Activated naive CD8-positive, alpha-beta T cell treated with anti-CD3 and anti-CD28 coated beads, Interleukin-2, amount 50 U/mL, for 24 hours (primary cell): ENCODE results near the gene INPP4B.
"Not testable (repeated sequence)": the region's sequence is repeated elsewhere in the genome, so short reads cannot be mapped to it uniquely, and the experiment has no call there.

Source experiments
- ATAC-seq: fragments of 150-1000 bp; cut with Tn5 transposase; one replicate; pipeline ENCODE4 v1.10.0; 2021
- DNase-seq: peaks from one replicate; pipeline ENCODE4 v3.0.0; 2021
- H3K27ac Mint-ChIP-seq: one replicate; pipeline ENCODE4 v1.8.0; 2021; ENCODE audit warnings: mild to moderate bottlenecking, mixed read lengths
- H3K27me3 Mint-ChIP-seq: one replicate; pipeline ENCODE4 v1.8.0; 2021; ENCODE audit warnings: mixed read lengths
- H3K36me3 Mint-ChIP-seq: one replicate; pipeline ENCODE4 v1.8.0; 2021; ENCODE audit warnings: low read depth, mixed read lengths
- H3K4me1 Mint-ChIP-seq: one replicate; pipeline ENCODE4 v1.8.0; 2021; ENCODE audit warnings: mixed read lengths
- H3K4me3 Mint-ChIP-seq: one replicate; pipeline ENCODE4 v1.8.0; 2021; ENCODE audit warnings: mild to moderate bottlenecking, moderate library complexity, mixed read lengths
- H3K9me3 Mint-ChIP-seq: one replicate; pipeline ENCODE4 v1.8.0; 2021; ENCODE audit warnings: mixed read lengths

INPP4B gene

DNA sequence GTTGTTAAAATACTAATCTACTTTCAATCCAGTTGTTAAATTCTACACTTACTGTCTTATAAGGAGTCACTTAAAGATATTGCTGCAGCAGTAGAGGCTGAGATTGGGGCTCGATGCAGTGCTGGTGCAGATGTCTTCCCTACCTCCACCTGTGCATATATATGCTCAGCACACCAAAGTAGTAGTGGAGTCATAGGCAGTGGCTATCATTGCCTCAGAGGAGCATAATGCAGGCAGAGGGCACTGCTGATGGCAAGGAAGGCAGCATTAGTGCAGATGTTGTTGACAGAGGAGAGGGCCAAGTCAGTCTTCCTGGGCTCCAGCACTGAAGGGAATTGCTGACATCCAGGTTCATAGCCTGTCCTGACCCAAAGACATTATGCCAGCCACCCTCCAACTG is 35.1 kb downstream of the INPP4B start:
- Mint-ChIP-seq H3K4me3 (no peak overlapping the region), H3K36me3 (no peaks in the 10 kb centered on the region), H3K27me3 (no peaks in the 10 kb centered on the region), H3K27ac (no peak overlapping the region), H3K4me1 (peaks cover 7% of the 10 kb centered on the region), H3K9me3 (no peaks in the 10 kb centered on the region)
- DNase-seq (no peak), ATAC-seq (no peak)

GRCh38 chr4:142809559-142809958 is 36.5 kb downstream of the INPP4B start:
- no peak overlapping the region for H3K27ac Mint-ChIP-seq
- DNase-seq: no peak
- H3K4me1 Mint-ChIP-seq: no peaks in the 10 kb centered on the region
- H3K27me3 Mint-ChIP-seq: no peaks in the 10 kb centered on the region
- no peak for ATAC-seq
- H3K4me3 Mint-ChIP-seq: no peak overlapping the region
- H3K36me3 Mint-ChIP-seq: no peaks in the 10 kb centered on the region
- no peaks in the 10 kb centered on the region for H3K9me3 Mint-ChIP-seq

DNA sequence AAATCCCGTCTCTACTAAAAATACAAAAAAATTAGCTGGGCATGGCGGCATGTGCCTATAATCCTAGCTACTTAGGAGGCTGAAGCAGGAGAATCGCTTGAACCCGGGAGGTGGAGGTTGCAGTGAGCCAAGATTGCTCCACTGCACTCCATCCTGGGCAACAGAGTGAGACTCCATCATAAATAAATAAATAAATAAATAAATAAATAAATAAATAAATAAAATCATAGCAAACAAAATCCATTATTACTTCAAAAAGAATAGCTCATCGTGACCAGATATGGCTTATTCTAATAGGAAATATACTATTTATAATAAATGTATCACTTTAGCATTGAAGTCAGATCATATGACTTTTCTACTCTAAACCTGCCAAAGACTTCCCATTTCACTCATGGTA is 42.2 kb downstream of the INPP4B start:
- DNase-seq, H3K27me3 Mint-ChIP-seq, ATAC-seq, H3K36me3 Mint-ChIP-seq, H3K27ac Mint-ChIP-seq, H3K9me3 Mint-ChIP-seq, H3K4me3 Mint-ChIP-seq: not testable (repeated sequence)
- H3K4me1 Mint-ChIP-seq: peaks cover 15% of the 10 kb centered on the region

- DNase-seq (no peak), ATAC-seq (peak; percentile 93)
- no peak overlapping the region for H3K4me3 Mint-ChIP-seq
- H3K36me3 Mint-ChIP-seq: no peaks in the 10 kb centered on the region
- H3K9me3 Mint-ChIP-seq: no peaks in the 10 kb centered on the region
- H3K4me1 Mint-ChIP-seq: peaks cover 15% of the 10 kb centered on the region
- H3K27ac Mint-ChIP-seq: peak overlapping the region; percentile 20
- H3K27me3 Mint-ChIP-seq: no peaks in the 10 kb centered on the region
These were observed 44.1 kb downstream of the INPP4B start for GRCh38 chr4:142801966-142802365.

DNA sequence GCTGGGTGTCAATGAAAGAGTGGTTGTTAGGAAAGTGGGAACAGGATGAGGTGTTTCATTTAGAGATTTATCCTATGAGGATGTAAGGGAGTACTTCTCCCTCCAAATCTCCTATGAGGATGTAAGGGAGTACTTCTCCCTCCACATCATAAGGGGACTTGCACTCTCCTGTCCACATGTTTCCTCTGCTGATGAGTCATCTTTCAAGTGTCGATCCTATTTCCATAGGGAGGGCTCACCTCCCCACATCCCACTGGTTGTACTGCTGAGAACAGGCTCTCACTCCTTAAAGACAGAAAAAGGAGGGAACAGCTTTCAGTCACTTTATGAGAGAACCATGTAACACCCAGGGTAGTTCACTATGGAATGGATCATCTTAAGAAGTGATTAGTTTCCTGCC is 65.0 kb downstream of the INPP4B start:
- no peaks in the 10 kb centered on the region for H3K4me1 Mint-ChIP-seq
- H3K36me3 Mint-ChIP-seq: no peaks in the 10 kb centered on the region
- H3K27ac Mint-ChIP-seq: no peak overlapping the region
- no peaks in the 10 kb centered on the region for H3K9me3 Mint-ChIP-seq
- no peak for DNase-seq
- ATAC-seq: no peak
- no peak overlapping the region for H3K4me3 Mint-ChIP-seq
- H3K27me3 Mint-ChIP-seq: peaks cover 4% of the 10 kb centered on the region

GRCh38 chr4:142778900-142779299 is 67.2 kb downstream of the INPP4B start:
- Mint-ChIP-seq H3K4me1 (no peaks in the 10 kb centered on the region), H3K4me3 (no peak overlapping the region), H3K36me3 (no peaks in the 10 kb centered on the region), H3K9me3 (no peaks in the 10 kb centered on the region), H3K27me3 (peaks cover 4% of the 10 kb centered on the region), H3K27ac (no peak overlapping the region)
- DNase-seq: no peak
- ATAC-seq: no peak

DNA sequence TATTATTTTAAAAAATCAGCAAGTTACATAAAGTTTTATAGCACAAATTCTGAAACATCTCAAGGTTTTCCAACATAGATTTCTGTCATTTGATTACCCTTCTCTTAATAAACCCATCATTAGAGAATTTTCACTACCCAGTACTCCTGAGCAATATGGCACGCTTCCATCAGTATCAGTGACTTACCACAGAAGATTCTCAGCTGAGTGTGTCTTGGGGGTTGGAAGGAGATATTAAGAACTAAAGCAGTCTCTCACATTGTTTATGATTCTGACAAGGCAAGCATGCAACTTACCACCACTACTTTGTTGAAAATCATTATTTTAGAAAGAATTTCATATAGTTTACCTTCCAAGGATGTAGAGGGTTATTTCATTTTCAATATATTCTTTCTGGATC is 67.7 kb downstream of the INPP4B start:
- no peak overlapping the region for H3K27ac Mint-ChIP-seq
- no peaks in the 10 kb centered on the region for H3K36me3 Mint-ChIP-seq
- DNase-seq: no peak
- H3K9me3 Mint-ChIP-seq: no peaks in the 10 kb centered on the region
- no peak overlapping the region for H3K4me3 Mint-ChIP-seq
- H3K4me1 Mint-ChIP-seq: no peaks in the 10 kb centered on the region
- H3K27me3 Mint-ChIP-seq: peaks cover 4% of the 10 kb centered on the region
- no peak for ATAC-seq

GRCh38 chr4:142777045-142777743 is 68.9 kb downstream of the INPP4B start:
- no peak for DNase-seq

DNA sequence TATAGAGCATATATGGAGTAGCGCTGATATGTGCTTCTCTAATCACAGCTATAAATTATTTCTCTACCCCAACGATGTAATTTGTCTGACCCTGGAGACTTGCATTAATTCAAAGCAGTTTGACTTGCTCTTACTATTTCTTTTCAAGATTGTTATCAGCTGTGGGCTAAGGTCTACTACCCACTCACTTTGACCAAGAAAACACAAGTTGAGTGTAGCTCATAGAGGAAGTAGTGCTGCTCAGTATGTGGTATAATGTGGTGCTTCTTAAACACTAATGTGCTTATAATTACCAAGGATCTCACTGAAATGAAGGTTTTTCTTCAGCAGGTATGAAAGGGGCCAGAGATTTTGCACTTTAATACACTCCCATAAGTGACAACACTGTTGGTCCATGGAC is 70.1 kb downstream of the INPP4B start:
- H3K4me1 Mint-ChIP-seq: no peaks in the 10 kb centered on the region
- H3K36me3 Mint-ChIP-seq: no peaks in the 10 kb centered on the region
- ATAC-seq: no peak
- H3K9me3 Mint-ChIP-seq: no peaks in the 10 kb centered on the region
- H3K4me3 Mint-ChIP-seq: no peak overlapping the region
- no peak for DNase-seq
- H3K27me3 Mint-ChIP-seq: peaks cover 4% of the 10 kb centered on the region
- no peak overlapping the region for H3K27ac Mint-ChIP-seq

More at GRCh38 chr4:142777045-142777743, 68.9 kb downstream of the INPP4B start:
- H3K36me3 Mint-ChIP-seq: no peaks in the 10 kb centered on the region
- H3K4me1 Mint-ChIP-seq: no peaks in the 10 kb centered on the region
- no peaks in the 10 kb centered on the region for H3K9me3 Mint-ChIP-seq
- no peak overlapping the region for H3K4me3 Mint-ChIP-seq
- H3K27ac Mint-ChIP-seq: no peak overlapping the region
- ATAC-seq: no peak
- peaks cover 4% of the 10 kb centered on the region for H3K27me3 Mint-ChIP-seq

DNA sequence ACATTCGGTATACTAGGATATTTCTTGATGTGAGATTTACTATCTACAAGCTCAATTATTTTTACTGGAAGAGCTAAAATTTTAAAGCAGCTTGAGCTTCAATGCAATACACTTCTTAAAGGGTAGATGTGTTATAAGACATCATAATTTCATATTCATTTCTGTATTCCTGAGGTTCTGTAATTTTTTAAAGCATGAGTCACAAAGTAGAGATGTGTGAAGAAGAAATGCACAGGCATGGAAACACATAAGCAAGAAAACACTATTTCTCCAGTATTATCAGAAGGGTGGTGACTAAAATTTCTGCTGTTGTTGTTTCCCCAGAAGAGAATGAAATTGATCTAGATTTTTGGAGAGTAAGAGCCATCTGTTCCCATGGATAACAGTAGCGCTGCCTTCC is 72.6 kb downstream of the INPP4B start:
- Mint-ChIP-seq H3K4me3 (no peak overlapping the region), H3K4me1 (no peaks in the 10 kb centered on the region), H3K36me3 (no peaks in the 10 kb centered on the region), H3K27me3 (no peaks in the 10 kb centered on the region), H3K27ac (no peak overlapping the region), H3K9me3 (no peaks in the 10 kb centered on the region)
- DNase-seq: no peak
- no peak for ATAC-seq

DNA sequence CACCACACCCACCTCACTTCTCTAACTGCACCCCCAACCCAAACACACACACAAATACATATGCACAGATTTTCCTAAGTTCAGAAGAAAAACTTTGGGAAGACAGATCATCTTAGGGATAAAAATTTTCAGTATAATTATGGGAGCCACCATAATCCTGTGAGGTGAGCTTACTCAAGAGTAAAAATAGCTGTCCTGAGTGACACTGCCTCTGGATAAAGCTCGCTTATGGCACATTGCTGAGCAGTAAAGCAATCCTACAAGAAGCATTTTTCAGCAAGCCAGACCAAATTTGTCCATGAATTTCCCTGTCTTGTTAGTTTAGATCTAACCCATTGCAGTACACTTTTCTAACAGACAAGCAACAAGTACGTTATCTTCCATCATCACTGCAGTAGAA is 83.8 kb downstream of the INPP4B start:
- H3K27me3 Mint-ChIP-seq: no peaks in the 10 kb centered on the region
- H3K4me1 Mint-ChIP-seq: no peaks in the 10 kb centered on the region
- no peak overlapping the region for H3K4me3 Mint-ChIP-seq
- H3K27ac Mint-ChIP-seq: no peak overlapping the region
- H3K9me3 Mint-ChIP-seq: no peaks in the 10 kb centered on the region
- ATAC-seq: no peak
- no peak for DNase-seq
- H3K36me3 Mint-ChIP-seq: no peaks in the 10 kb centered on the region

DNA sequence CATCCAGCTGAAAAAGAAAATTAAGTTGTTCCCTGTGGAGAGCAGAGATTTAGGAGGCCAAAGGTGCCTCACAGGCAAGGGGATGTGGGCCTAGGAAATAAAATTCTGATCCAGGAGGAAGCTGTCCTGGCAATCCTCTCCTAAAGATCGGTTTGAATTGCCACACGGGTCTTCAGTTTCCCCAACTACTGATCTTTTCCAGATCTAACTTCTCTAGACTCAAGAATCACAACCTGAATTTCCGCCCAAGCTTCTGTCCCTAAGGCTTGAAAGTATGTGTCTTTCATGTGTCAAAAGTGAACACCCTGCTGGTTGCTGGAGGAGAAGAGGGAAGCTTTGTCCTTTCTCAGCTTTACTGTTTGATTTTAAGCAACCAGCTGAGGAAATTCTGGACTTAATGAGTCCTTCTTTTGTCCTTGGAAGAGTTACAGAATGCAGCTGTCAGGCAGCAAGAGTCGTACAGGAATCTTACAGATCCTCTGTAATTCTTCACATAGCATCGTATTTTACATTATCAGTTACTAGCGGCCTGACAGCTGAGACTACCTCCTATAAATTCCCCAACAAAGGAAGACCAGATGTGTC is 93.8 kb downstream of the INPP4B start:
- DNase-seq: no peak
- Mint-ChIP-seq H3K27me3 (no peaks in the 10 kb centered on the region), H3K36me3 (no peaks in the 10 kb centered on the region), H3K9me3 (no peaks in the 10 kb centered on the region), H3K4me3 (no peak overlapping the region), H3K27ac (no peak overlapping the region), H3K4me1 (no peaks in the 10 kb centered on the region)
- ATAC-seq: no peak

- ATAC-seq: no peak
These were observed 102.8 kb downstream of the INPP4B start for GRCh38 chr4:142743121-142743825.

DNA sequence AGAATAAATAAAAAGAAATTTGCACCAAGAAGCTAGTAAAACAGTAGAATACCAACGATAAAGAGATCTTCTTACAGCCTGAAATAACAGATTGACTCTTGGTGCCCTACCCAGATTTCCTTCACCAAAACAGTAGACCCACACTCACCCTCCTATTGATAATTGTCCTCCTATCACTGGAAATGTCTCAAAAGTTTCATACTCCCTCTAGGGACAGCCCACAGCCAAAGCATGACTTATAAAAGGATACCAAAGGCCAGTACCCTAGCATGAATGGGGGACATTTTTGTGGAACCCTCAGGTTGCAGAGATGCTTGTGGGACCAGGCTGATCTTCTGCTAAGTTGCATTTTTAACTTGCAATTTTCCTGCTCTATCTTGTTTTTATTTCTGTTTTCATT is 104.1 kb downstream of the INPP4B start:
- Mint-ChIP-seq H3K4me1 (no peaks in the 10 kb centered on the region), H3K27me3 (no peaks in the 10 kb centered on the region), H3K4me3 (no peak overlapping the region), H3K36me3 (peaks cover 2% of the 10 kb centered on the region), H3K9me3 (peaks cover 20% of the 10 kb centered on the region), H3K27ac (no peak overlapping the region)
- no peak for DNase-seq
- ATAC-seq: no peak

More at GRCh38 chr4:142743121-142743825, 102.8 kb downstream of the INPP4B start:
- Mint-ChIP-seq H3K9me3 (peaks cover 20% of the 10 kb centered on the region), H3K27me3 (no peaks in the 10 kb centered on the region), H3K36me3 (peaks cover 2% of the 10 kb centered on the region), H3K4me1 (no peaks in the 10 kb centered on the region), H3K4me3 (no peak overlapping the region), H3K27ac (no peak overlapping the region)
- DNase-seq: no peak

DNA sequence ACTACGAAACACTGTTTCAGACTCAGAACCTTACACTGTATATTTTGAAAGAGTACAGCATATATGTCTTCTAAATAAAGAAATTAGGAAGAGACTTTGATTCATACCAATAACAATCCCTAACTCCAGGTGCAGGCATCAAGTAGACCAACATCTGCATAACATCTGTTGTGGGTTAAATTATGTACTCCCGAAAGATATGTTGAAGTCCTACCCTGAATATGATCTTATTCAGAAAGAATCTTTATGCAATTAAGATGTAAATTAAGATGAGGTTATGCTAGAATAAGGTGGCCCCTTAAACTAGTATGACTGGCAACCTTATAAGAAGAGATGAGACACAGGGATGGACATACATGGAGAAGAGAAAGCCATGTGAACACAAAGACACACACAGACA is 117.9 kb downstream of the INPP4B start:
- H3K36me3 Mint-ChIP-seq: no peaks in the 10 kb centered on the region
- no peaks in the 10 kb centered on the region for H3K27me3 Mint-ChIP-seq
- ATAC-seq: no peak
- no peaks in the 10 kb centered on the region for H3K9me3 Mint-ChIP-seq
- H3K4me1 Mint-ChIP-seq: no peaks in the 10 kb centered on the region
- H3K27ac Mint-ChIP-seq: no peak overlapping the region
- DNase-seq: no peak
- no peak overlapping the region for H3K4me3 Mint-ChIP-seq
